Fibroblast of skin of back (primary cell): ENCODE measurements around the gene PTPRK.

ENCODE experiments used
- DNase-seq: peaks from one replicate; pipeline ENCODE4 v3.0.0-alpha.2; 2013

PTPRK gene

DNA sequence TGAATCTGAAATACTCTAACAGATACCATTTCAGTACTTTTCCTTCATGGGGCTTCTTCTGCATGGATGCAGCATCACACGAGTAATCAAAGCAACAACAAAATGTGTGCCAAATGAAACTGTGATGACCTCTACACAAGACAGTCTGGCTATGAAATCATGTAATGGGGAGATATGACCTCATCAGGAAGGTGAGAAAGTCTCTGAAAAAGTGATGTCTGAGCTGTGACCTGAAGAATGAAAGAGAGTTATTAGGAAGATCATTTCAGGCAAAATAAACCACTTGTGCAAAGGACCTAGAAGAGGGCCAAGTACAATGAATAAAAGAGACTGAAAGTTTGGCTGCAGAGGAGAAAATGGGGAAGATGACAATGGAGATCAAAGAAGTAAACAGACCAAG, 182.8 kb downstream of the PTPRK start:
- DNase-seq: no peak

DNA sequence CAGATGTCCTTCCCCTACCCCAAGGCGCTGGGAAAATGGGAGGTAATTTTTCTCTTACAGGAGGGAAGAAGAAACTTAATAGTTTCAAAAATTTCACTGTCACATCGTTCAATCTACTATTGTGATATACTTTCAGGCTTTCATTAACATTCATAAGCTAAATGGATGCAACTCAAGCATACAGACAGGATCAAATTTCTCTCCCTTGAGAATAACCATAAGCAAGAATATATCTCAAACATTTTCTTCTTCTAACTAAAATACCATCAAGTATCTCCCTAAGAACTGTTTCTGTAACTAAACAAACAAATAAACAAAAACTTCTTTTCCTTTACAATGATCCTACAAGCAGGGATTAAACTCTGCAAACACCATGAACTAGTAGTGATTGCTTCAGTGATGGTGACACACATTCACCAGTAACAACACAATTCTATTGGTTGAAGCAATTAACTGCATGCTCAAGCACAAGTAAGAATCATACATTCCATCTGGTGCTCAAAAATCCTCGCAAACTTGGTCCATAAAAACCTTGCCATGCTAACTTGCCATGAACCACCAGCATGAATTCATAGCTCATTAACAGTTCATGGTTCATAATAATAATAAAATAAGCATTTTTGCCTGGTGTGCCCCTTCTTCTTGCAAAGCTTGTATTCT, 183.8 kb downstream of the PTPRK start:
- DNase-seq: no peak

DNA sequence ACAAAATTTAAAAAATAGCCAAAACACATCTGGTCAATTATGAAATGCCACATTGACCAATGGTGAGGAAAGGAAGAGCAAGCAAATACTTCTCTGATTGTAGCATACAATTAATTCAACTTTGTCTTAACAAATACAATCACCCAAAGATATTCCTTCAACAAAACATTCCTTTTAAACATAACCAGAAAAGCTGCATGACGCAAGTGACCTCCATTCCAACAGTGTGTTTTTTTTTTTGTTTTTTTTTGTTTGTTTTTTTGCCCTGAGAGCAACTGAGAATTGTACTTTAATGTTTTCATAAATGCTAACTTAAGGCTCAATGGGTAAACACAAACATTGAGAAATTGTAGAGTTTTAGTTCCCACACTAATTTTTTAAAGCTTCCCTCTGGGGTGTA, 184.4 kb downstream of the PTPRK start:
- DNase-seq: peak; percentile 17

DNA sequence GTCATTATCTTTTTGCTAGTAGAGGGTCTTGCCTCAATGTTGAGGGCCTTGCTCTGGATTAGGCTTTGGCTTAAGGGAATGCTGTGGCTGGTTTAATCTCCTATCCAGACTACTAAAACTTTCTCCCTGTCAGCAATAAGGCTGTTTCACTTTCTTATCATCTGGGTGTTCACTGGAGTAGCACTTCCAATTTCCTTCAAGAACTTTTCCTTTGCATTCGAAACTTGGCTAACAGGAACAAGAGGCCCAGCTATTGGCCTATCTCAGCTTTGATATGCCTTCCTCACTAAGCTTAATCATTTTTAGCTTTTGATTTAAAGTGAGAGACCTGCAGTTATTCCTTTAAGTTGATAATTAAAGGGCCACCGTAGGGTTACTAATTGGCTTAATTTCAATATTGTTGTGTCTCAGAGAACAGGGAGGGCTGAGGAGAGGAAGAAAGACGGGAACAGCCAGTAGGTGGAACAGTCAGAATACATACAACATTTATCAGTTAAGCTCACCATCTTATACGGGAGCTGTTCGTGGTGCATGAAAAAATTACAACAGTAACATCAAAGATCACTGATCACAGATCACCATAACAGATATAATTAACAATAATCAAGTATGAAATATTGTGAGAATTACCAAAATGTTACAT, 186.7 kb downstream of the PTPRK start:
- DNase-seq: no peak

DNA sequence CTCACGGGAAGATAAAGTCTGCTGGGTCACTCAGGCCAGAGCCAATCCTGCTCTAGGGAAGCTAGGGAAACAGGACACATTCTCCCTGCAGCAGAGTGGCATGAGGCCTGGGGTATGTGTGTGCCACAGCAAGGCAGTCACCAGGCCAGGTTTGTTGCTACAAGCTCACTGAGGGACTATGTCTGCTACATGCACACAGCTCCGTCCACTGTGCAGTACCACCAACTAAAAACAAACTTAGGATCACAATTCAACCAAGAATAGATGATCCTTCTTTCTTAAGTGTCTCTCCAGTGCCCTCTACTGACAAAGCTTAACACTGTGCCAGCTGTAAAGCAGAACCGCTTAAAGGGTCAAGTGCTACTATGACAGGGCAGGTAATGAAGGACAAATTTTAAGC, 192.5 kb downstream of the PTPRK start:
- no peak for DNase-seq

DNA sequence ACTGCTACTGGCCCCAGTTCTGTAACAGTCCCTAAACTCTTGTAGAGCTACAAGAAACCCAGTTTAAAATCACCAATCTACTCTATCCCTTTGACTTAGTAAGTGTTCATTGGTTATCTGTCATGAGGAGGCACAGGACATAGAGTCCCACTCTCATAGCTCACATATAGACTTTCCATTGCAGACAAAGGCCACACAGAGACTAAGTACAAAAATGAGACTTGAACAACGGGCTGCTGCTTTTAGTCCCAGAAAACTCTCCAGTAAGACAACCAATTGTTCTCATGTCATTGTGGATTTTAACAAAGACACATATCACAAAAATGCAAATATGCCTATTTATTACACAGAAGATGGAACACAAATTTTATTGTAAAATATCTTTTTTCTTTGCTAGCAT, 197.4 kb downstream of the PTPRK start:
- DNase-seq: no peak

DNA sequence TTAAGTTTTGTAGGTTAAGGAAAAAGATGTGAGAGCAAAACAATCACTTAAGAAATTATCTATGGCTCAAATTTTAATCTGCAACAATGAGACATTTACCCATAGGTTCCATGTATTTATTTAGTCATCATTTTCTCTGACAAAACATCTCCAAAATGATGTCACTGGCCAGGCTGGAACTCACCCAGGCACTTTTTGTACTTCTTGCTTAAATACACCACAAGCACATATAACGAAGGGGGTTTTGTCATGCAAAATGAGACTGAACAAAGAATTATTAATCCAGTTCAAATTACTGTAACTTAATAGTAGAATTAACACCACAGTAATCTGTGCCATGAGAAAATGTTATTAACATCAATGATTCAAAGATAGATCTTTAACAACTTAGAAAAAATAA, 200.5 kb downstream of the PTPRK start:
- DNase-seq: no peak

DNA sequence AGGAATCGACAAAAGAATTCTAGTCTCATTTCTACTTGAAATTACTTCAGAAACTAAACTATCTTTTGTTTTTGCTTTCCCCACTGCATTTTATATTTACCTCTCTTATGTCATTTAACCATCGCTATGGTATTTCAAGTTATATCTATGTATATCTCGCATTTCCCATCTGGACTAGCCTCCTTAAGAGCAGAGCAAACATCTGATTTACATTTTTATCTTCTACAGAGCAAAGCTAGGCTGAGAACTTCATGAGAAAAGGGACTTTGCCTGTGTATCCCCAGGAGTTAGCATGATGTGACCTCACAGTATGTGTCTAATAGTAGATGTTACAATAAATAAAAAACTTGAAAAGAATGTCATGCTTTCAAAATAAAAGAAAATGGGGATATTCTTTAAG, 201.2 kb downstream of the PTPRK start:
- no peak for DNase-seq

DNA sequence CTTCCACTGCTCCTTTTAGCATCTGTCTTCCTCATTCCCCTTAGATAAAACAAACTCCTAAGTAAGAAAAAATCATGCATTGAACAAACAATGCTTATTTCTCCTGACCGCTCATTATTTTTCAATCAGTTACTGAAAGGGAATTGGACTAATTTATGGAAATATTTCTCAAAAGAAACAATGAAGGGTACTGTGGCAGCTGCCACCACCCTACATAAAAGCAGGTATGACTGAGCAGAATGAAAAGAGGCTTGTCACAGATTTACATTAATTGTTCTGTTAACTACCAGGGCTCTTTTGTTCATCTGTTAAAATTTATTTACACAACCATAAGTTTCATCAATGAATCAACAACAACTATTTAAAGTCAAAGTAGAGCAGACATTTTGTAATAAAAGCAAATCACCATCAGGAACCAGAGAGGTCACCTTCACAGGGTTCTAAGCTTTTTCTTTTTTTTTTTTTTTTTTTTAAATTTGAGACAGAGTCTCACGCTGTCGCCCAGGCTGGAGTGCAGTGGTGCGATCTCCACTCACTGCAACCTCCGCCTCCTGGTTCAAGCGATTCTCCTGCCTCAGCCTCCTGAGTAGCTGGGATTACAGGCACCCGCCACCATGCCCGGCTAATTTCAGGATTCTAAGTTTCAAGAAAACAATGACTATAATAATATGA, 204.0 kb downstream of the PTPRK start:
- DNase-seq: no peak

DNA sequence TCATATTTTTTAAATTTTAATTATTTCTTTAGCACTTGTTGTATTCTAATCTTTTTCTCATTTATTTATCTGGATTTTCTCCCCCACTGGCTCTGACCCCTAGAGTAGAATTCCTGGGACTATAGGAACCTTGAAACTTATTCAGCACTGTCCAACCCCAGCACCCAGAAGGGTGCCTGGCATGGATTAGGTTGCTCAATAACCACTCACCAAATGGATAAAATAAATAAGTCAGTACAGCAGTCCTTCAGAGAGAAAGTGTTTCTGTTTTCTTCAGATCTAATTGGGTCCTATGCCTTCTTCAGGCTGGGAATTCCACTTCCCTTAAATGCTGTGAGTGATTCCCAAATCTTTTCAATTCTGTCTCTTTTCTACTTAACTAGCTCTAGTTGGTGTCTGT, 206.2 kb downstream of the PTPRK start:
- DNase-seq: no peak

DNA sequence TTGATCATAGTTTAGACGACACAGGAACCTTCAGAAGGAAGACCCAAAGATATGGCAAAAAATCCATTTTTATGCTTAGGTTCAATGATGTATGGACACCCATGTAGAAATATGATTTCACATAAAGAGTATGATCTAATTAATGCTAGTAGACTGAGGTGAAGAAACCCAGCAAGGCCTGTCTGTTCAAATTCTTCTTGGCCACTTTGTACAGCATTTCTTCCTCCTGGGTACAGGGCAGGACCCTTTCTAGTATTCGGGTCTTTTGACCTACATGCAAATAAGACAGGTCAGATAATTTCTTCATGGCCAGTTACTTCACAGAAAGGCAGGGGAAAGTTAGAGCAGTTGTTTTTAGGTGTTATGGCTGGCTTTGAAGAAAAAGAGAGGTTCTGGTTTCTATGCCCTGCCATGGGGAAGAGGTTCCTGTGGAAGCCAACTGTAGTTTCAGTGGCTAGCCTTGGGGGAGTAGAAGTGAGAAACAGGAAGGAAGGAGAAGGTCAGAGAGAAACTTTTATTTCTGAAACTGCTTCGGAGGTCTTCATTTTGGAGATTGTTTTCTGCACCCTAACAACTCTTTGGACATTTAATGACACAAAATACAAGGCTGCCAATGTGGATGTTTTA, 208.3 kb downstream of the PTPRK start:
- DNase-seq: no peak

DNA sequence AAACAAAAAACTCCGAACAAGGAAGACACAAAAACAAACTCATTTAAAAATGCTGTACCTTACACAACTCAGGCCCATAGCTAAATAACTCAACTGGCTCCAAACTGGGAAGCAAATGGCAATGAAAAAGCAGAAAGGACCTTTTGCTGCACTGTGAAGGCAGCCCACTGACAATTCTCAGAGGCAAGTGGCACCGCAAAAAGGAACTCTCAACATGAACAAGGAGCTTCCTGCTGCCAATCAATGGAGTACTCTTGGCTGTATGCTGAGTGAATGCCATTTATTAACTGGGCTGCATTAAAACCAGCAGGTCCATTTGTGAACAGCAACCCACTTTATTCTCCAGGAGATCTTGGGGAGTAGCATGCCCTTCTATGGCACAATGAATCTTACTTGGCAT, 209.9 kb downstream of the PTPRK start:
- no peak for DNase-seq

DNA sequence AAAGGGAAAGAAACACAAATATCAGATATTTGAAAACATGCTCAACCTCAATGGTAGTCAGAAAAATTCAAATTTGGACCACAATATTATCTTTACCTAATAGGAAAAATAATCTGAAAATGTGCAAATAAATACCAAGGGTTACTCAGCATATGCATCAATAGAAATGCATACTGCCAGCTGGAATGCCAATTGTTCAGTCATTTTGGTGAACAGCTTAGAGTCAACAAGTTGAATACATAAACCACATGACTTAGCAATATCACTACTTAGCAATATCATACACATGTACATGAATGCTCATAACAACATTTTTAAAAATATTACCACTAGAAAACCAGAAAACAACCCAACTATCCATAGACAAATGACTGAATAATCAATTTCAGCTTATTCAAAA, 212.7 kb downstream of the PTPRK start:
- peak; percentile 75 for DNase-seq

DNA sequence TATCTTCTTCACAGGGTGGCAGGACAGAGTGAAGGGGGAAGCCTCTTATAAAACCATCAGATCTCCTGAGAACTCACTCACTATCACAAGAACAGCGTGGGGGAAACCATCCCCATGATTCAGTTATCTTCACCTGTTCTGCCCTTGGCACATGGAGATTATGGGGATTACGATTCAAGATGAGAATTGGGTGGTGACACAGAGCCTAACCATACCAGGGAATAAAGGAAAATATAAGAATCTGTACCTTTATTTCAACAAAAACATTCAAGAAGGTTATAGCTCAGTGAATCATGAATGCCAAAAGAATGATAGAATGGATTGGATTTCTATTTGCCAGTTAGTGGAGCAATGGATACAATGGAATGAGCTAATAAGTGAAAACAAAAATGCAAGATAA, 214.4 kb downstream of the PTPRK start:
- peak; percentile 43 for DNase-seq

DNA sequence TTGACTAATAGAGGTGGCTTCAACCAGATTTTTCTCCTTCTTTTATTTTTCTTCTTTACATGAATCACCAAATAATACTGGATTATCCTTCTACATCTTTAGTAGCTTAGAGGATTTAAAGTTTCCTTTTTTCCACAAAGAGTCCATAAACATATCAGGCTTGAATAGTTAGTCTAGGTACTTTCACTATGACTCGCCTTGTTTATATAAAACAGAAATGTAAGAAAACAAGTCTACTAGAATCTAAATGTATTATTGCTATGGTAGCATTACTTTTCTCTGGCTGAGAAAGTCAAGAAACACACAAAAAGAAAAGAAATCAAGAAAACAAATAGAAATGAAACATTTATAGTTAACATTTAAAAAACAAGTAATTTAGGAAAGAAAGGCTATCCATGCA, 215.2 kb downstream of the PTPRK start:
- peak; percentile 21 for DNase-seq

DNA sequence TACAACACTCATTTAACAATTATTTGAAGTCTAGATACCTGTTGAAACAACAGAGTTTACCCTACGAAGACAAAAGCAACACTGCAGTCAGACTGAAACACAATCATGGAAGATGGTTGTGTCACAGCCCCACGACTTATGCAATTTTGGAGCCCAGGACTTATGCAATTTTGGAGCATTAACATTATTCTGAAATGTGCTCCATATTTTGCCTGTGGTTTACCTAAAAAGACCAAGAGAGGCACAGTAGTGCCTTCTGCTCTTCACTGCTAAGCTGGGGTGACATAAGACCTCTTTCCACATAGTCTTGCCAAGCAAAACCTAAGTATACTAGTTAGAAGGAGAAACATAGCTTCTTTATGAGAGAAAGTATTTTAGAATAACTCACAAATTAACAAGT, 216.5 kb downstream of the PTPRK start:
- no peak for DNase-seq

DNA sequence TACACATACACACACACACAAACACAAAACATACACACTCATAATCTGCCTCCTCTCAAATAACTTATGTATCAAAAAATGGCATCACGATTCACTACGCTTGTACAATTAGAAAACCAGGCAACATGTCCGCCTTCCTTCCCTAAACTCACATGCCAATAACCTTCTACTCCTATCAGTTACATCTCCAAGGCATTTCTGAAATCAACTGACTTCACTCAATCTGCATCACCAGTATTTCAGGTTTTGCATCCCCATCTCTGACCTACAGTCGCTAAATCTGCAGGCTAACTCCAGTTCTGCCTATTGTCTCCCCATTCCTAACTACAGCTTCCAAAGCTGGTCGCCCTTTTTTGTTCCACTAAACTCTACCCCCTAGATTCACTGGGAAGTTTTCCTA, 217.5 kb downstream of the PTPRK start:
- DNase-seq: no peak

DNA sequence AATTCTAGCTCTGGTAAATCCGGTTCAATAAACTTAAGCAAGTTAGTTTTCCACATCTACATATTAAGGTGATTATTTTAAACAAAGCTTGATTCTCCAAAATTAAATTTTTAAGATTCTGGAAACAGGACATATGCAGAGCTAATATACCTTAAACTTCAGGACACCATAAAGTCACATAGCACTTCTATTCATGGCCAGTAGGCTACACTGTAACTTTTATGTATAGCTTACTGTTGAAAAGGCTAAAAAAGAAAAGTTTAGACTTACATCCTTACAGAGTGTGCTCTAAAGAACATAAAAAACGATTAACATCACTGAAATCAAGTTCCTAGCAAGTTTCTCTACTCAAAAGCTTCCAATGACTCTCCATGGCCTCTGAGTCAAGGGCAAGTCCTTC, 224.7 kb downstream of the PTPRK start:
- no peak for DNase-seq

DNA sequence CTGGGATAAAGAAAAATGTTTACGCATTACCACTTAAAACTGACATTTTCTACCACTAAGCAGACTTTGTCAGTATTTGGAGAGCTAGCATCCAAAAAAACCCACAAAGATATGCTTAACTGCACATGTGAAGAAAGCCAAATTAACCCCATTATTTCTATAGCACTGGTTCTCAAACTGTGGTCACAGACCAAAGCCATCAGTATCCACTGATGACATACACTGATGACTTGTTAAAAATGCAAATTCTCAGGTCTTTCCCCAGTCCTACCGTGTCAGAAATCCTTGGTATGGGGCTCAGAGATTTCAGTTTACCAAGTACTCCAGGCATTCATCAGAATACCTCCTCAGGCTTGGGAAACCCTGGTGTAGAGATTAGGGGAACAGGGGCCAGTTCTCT, 230.2 kb downstream of the PTPRK start:
- DNase-seq: no peak

DNA sequence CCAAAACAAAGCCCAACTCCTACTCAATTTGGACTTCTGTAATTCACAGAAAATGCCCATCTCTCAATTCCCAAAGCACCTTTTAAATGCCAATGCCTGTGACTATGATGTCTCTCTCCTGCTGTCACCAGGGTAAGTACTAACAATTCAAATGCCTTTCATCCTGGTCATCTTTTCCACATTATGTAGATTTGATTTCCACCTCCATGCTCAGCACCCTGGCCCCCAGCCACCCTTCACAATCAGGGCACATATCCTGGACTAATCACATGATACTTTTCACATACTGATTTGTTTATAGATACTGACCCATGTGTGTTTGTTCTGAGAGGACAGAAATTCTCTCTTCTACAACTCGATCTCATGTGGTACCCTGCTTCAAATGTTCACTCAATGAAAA, 236.3 kb downstream of the PTPRK start:
- DNase-seq: peak; percentile 13

DNA sequence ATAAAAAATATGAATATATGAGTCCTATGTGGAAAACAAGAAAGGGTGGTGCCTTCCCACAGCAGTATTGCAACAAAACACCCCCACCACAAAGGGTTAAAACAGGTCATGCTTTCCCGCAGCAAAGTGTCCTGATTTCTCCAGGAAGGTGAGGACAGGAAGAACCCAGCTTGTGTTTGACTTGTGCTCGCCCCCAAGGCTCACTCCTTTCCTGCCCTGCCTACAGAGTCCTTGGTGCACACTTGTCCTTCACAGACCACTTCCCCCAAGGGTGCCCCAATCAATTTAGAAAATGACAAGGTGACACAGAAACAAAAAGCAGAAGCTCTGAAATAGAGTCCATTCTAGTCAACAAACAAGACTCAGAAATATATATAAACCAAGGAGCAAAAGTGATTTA, 237.4 kb downstream of the PTPRK start:
- no peak for DNase-seq

DNA sequence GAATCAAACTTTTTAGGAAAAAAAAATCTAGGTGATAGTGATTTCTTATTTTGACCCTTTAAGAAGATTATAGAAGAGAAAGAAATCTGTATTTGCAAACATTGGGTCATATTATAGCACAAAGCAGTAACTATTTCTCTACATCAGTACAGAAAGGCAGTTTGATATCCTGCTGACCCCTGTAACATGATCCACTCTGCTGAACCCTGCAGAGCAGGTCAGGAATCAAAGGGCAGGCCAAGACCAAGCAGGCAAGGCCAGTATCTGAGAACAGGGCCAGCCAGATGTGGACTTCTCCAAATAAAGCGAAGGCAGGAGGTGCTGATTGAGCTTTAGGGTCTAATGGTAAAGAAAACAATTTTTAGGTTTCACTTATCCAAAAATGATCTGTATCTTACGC, 239.4 kb downstream of the PTPRK start:
- no peak for DNase-seq

DNA sequence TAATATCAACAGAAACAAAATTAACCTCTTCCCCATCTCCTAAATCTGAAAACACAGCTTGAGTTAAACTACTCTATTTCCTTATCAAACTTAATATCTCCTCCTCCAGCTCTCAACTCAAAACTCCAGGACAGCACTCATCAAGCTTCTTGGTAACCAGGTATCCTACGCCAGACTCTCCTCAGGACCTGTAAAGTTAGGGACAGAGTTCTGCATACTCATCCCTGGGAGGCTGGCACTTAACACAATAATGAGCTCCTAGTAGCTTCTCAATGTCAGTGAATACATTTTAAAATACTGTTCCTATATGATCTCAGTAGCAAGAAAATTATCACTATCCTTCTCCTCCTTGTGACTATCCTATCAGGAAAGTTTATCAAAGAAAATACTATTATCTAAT, 240.3 kb downstream of the PTPRK start:
- DNase-seq: no peak

DNA sequence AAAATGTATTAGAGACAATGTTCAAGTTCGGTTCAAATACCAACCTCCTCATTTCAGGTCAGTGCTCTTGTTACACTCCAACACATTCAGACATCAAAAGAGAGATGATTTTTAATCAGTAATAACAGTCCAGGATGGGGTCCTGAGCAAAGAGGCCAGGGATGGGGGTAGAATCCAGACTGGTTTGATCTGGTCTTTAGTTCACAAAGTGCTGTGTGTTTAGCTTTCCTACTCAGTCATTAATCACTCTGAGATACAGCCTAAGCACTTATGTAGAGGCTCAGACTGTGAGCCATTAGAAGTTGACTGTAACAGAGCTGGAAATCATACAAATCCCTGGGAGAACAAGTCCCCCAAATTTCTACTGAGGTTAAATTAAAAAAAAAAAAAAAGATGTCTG, 241.6 kb downstream of the PTPRK start:
- DNase-seq: no peak
